Activated CD4-positive, alpha-beta T cell treated with anti-CD3 and anti-CD28 coated beads for 48 hours (primary cell): Measurements from ENCODE around the gene UBE2O.
"Not testable (repeated sequence)": the region's sequence is repeated elsewhere in the genome, so short reads cannot be mapped to it uniquely, and the experiment has no call there.

Source experiments
- DNase-seq: peaks from one replicate; pipeline ENCODE4 v3.0.0-alpha.2; 2020

UBE2O gene

DNA sequence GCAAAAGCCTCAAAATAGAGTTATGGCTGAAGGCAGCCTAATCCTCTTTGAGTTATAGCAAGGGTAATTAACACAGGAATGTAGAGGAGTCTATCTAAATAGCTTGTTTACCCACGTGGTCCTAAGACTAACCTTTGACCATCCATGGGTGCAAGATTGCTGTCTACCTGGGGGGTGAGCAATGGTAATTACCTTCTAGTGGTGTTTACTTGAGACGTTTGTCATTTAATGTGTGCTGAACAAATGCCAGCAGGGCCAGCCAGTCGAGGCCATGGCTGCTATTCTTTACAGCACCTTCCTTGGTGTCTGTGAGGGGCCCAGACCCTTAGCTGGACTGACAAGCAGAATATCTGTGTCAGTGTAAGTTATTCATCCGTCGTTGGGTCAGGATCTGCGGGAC, 85.3 kb downstream of the UBE2O start:
- no peak for DNase-seq

DNA sequence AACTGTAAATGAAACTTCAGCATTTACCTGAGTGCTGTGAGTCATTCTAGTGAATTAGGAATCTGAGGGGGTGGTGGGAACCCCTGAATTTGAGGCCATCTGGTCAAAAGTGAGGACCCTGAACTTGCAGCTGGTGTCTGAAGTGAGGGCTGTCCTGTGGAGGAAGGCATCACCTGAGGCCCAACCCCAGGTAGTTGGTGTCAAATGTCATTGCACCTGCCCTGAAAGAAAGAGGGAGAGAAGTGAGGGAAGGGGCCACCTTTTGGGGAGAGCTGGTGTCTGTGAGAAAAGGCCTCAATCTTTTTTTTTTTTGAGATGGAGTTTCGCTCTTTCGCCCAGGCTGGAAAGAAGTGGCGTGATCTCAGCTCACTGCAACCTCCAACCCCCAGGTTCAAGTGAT, 86.7 kb downstream of the UBE2O start:
- DNase-seq: no peak

DNA sequence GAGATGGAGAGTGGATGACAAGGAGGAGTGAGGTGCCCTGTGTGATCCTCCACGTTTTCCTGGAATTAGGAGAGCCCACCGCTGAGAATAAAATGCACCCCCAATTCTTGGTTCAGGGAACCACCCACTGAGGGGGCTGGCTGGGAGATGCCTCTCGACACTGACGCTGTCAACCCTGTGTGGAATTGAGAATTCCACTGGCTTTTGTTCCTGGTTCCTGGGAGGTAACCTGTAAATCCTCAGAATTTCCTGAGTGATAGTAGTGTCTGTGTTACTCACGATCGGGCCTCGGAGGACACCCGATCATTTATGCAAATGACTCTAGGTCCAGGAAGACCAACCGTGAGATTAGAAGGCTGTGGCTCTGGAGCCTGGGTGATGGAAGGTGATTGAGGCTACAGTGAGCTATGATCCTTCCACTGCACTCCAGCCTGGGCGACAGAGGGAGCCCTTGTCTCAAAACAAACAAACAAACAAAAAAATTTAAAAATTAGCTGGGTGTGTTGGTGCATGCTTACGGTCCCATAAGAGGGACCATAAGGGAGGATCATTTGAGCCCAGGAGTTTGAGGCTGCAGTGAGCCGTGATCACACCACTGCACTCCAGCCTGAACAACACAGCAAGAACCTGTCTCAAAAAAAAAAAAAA, 87.6 kb downstream of the UBE2O start:
- no peak for DNase-seq

GRCh38 chr17:76363107-76363842, 89.7 kb downstream of the UBE2O start:
- no peak for DNase-seq

GRCh38 chr17:76360461-76360860, 92.5 kb downstream of the UBE2O start:
- no peak for DNase-seq

DNA sequence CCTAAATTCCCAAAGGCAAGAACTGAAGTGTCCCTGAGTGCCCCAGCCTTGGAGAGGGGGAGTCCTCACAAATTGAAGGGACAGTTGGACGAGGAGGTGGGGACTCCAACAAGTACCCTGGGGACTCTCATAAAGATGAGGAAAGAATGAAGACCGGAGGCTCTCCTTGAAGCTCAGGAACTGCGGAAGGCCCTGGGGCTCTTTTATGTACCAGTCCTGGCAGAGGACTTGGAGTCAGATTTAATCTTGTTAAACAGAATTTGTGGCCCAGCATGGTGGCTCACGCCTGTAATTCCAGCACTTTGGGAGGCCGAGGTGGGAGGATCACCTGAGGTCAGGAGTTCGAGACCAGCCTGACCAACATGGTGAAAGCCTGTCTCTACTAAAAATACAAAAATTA, 93.2 kb downstream of the UBE2O start:
- not testable (repeated sequence) for DNase-seq

DNA sequence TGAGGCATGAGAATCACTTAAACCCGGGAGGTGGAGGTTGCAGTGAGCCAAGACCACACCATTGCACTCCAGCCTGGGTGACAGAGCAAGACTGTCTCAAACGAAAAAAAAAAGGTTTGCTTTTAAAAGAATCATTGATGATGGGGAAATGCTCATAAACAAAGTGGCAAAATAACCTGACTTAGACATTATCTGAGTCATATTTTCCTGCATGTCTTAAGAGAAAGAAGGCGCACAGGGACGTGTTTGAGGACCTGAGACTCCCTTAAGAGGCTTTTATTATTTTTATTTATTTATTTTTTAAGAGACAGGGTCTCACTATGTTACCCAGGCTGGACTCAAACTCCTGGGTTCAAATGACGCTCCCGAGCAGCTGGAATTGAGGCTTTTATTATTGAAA, 93.6 kb downstream of the UBE2O start:
- DNase-seq: no peak

DNA sequence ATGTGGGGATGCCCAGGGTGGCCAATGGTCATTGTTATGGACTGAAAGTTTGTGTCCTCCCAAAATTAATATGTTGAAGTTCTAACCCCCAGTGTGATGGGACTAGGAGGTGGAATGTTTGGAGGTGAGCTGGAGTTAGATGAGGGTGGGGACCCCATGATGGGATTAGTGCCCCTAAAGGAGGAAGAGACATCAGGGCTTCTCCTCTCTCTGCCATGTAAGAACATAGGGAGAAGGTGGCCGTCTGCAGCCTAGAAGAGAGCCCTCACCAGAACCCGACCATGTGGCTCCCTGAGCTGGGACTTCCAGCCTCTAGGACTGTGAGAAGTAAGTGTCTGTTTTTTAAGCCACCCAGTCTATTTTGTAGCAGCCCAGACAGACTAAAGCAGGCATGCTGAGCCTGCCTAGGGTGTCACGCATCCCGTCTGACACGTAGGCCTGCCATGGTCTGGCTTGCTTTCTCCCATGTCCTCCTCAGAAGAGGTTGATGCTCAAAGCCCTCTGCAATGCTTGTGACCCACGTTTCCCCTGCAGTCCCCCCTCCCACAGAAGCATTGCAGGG, 95.3 kb downstream of the UBE2O start:
- no peak for DNase-seq

- DNase-seq: no peak
Measured at GRCh38 chr17:76356803-76357456, 96.0 kb downstream of the UBE2O start.

DNA sequence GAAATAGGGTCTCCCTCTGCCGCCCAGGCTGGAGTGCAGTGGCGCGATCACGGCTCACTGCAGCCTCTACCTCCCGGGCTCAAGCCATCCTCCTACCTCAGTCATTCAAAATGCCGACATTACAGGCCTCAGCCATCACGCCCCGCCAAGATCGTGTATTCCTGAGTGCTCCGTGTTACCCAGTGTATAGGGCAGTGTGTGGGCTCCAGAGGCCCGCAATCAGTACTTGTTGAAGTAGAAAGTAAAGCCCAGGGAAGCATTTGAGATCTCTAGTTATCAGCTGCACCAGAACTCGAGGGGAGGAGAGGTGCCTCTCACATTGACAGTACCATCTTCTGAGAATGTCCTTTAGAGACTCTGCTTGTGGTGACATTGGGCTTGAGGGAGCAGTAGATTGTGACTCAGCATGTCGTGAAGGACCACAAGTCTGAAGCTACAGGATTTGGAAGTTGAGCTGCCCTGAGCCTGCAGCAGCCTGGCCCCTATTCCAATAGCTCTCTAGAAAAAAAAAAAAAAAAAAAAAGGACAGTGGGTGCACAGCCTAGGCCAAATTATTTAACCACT, 98.1 kb downstream of the UBE2O start:
- peak; percentile 9 for DNase-seq

GRCh38 chr17:76354317-76354729, 98.6 kb downstream of the UBE2O start:
- DNase-seq: no peak

GRCh38 chr17:76353599-76354316, 99.2 kb downstream of the UBE2O start, which contains the start of gene PRPSAP1:
Gene PRPSAP1, minus strand, starts transcription at chr17:76353916. Its CDS starts 213 bp downstream, at chr17:76353703.
- peak; percentile 85 for DNase-seq

- DNase-seq: no peak
Measured at GRCh38 chr17:76353004-76353598, 99.9 kb downstream of the UBE2O start.

DNA sequence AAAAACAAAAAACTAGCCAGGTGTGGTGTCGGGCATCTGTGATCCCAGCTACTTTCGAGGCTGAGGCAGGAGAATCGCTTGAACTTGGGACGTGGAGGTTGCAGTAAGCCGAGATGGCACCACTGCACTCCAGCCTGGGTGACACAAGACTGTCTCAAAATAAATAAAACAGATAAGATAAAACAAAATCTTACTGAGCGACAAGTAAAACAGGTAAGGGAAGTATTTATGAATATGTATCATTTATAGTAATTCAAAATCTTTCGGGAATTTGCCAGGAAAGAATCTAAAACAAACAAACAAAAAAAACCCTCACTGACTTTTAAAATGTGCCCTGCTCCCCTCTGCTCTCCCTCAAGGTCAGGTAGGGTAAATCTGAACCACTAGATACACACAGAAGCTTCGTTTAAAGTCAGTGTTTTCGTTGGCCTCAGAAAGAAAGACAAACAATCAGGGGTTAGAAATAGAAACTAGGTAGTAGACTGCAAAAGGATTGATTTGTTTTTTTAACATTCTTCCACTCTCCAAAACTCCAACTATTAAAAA, 101.4 kb downstream of the UBE2O start:
- DNase-seq: no peak

- DNase-seq: no peak
Measured at GRCh38 chr17:76350463-76350862, 102.5 kb downstream of the UBE2O start.

DNA sequence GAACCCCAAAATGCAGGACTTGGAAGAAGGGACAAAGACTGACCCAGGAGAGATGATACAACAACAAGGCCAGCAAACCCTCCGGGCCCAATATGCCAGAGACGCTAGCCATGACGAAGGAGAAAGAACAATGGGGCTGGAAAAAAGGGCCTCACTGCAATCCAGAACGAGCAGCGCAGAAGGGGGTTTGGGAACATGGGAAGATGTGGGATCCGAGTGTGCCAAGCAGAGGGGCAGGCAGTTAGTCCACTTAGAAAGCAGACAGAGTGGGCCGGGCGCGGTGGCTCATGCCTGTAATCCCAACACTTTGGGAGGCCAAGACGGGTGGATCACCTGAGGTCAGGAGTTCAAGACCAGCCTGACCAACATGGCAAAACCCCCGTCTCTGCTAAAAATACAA, 106.0 kb downstream of the UBE2O start:
- not testable (repeated sequence) for DNase-seq

DNA sequence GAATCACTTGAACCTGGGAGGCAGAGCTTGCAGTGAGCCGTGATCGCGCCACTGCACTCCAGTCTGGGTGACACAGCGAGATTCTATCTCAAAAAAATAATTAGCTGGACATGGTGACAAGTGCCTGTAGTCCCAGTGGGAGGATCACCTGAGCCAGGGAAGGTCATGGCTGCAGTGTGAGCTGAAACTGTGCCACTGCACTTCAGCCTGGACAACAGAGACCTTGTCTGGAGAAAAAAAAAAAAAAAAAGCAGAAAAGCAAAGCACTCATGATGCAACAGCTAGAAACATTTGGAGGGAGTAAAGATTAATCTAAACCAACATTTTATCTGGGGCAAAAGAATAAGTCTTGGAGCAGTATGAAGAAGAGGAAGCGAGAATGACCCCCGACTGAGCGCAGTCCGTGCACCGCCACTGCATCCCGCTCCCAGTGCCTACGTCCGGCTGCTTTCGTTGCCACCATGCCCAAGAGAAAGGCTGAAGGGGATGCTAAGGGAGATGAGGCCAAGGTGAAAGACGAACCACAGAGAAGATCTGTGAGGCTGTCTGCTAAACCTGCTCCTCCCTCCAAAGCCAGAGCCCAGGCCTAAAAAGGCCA, 107.5 kb downstream of the UBE2O start:
- DNase-seq: no peak

GRCh38 chr17:76343106-76343505, 109.8 kb downstream of the UBE2O start:
- DNase-seq: no peak

DNA sequence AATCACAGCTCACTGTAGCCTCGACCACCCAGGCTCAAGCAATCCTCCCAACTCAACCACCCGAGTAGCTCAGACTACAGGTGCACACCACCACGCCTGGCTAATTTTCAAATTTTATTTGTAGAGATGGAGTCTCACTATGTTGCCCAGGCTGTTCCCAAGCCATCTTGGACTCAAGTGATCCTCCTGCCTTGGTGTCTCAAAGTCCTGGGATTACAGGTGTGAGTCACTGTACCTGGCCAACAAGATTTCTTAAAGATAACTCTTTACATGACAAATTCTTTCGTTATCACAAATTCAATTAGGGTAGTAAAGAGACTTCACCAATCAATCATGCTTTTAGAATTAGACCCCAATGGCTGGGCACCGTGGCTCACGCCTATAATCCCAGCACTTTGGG, 111.7 kb downstream of the UBE2O start:
- DNase-seq: no peak
